Measurements from ENCODE around the gene BEND6. TPM values are rescaled to one million over a fixed set of nuclear protein-coding genes. Genes with fewer than 3 reads are reported as not detected.

The BEND6 gene
- polyA plus RNA-seq, 1 donor from 2014 or later: 8.6 TPM

- no peak overlapping the region for H3K4me3 ChIP-seq (ENCODE audit: low read length)
- H3K9me2 ChIP-seq (ENCODE audit: insufficient read depth, low read length): no peaks in the 10 kb centered on the region
- TF ChIP-seq EZH2 (IDR thresholded peaks at IDR 0.05; ENCODE audit: borderline replicate concordance, insufficient read depth, low read length, poor library complexity, severe bottlenecking): no peak
- TF ChIP-seq MXI1 (conservative IDR thresholded peaks at IDR 0.05; ENCODE audit: poor library complexity, severe bottlenecking): no peak
- TF ChIP-seq RAD21 (conservative IDR thresholded peaks at IDR 0.05): no peak
- TF ChIP-seq, protein P1, sequence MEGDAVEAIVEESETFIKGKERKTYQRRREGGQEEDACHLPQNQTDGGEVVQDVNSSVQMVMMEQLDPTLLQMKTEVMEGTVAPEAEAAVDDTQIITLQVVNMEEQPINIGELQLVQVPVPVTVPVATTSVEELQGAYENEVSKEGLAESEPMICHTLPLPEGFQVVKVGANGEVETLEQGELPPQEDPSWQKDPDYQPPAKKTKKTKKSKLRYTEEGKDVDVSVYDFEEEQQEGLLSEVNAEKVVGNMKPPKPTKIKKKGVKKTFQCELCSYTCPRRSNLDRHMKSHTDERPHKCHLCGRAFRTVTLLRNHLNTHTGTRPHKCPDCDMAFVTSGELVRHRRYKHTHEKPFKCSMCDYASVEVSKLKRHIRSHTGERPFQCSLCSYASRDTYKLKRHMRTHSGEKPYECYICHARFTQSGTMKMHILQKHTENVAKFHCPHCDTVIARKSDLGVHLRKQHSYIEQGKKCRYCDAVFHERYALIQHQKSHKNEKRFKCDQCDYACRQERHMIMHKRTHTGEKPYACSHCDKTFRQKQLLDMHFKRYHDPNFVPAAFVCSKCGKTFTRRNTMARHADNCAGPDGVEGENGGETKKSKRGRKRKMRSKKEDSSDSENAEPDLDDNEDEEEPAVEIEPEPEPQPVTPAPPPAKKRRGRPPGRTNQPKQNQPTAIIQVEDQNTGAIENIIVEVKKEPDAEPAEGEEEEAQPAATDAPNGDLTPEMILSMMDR (IDR thresholded peaks at IDR 0.05; ENCODE audit: poor library complexity, severe bottlenecking): no peak
- TF ChIP-seq EP300 (conservative IDR thresholded peaks at IDR 0.05; ENCODE audit: poor library complexity, severe bottlenecking): no peak
- no peak for TF ChIP-seq SMC3 (conservative IDR thresholded peaks at IDR 0.05; ENCODE audit: poor library complexity)
- TF ChIP-seq, protein P2, sequence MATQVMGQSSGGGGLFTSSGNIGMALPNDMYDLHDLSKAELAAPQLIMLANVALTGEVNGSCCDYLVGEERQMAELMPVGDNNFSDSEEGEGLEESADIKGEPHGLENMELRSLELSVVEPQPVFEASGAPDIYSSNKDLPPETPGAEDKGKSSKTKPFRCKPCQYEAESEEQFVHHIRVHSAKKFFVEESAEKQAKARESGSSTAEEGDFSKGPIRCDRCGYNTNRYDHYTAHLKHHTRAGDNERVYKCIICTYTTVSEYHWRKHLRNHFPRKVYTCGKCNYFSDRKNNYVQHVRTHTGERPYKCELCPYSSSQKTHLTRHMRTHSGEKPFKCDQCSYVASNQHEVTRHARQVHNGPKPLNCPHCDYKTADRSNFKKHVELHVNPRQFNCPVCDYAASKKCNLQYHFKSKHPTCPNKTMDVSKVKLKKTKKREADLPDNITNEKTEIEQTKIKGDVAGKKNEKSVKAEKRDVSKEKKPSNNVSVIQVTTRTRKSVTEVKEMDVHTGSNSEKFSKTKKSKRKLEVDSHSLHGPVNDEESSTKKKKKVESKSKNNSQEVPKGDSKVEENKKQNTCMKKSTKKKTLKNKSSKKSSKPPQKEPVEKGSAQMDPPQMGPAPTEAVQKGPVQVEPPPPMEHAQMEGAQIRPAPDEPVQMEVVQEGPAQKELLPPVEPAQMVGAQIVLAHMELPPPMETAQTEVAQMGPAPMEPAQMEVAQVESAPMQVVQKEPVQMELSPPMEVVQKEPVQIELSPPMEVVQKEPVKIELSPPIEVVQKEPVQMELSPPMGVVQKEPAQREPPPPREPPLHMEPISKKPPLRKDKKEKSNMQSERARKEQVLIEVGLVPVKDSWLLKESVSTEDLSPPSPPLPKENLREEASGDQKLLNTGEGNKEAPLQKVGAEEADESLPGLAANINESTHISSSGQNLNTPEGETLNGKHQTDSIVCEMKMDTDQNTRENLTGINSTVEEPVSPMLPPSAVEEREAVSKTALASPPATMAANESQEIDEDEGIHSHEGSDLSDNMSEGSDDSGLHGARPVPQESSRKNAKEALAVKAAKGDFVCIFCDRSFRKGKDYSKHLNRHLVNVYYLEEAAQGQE (IDR thresholded peaks at IDR 0.05; ENCODE audit: borderline replicate concordance): no peak
- TF ChIP-seq TAF1 (IDR thresholded peaks at IDR 0.05; ENCODE audit: low read depth): no peak
- no peak for TF ChIP-seq POLR2AphosphoS5 (IDR thresholded peaks at IDR 0.05)
- no peaks in the 10 kb centered on the region for H3K9me3 ChIP-seq (ENCODE audit: low read length)
- H2AFZ ChIP-seq (ENCODE audit: low read depth, low read length): no peak overlapping the region
- H3K27ac ChIP-seq (ENCODE audit: low read length): no peak overlapping the region
- no peak overlapping the region for H3K4me2 ChIP-seq (ENCODE audit: low read length)
- H4K20me1 ChIP-seq (ENCODE audit: insufficient read depth): no peaks in the 10 kb centered on the region
- H3K36me3 ChIP-seq (ENCODE audit: insufficient read depth, low read length): no peaks in the 10 kb centered on the region
- no peak overlapping the region for H3K9ac ChIP-seq (ENCODE audit: low read length)
- no peaks in the 10 kb centered on the region for H3K79me2 ChIP-seq (replicated peaks; ENCODE audit: insufficient read depth, low read length)
- no peaks in the 10 kb centered on the region for H3K27me3 ChIP-seq (ENCODE audit: insufficient read depth, low read depth, low read length)
- H3F3A ChIP-seq (ENCODE audit: insufficient read depth, low read length, poor library complexity, severe bottlenecking): no peaks in the 10 kb centered on the region
These were observed 18.4 kb upstream of the BEND6 start for GRCh38 chr6:56936466-56936865.

DNA sequence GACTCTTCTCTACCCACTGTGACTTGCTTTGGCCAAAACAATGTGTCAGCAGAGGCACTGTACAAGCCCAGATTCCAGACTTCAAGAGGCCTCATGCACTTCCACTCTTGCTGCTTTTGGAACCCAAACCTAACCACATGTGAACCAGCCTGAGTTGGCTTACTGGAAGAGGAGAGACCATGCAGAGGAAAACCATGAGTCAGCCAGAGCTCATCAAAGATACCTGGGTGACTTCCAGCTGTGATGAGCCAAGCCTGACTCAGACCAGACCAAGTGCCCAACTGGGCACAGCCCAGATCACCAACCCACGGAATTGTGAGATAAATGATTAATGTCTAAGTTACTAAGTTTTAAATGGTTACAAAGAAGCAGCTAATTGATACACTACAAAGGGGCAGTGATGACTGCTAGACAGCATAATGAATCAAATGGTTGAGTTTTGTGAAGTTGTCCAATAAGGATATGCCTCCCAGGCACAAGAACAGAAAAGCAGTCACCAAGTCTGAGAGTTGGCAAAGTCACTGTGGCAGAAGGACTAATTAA, 16.2 kb upstream of the BEND6 start:
- H2AFZ ChIP-seq (ENCODE audit: low read depth, low read length): no peak overlapping the region
- no peak overlapping the region for H3K27ac ChIP-seq (ENCODE audit: low read length)
- no peaks in the 10 kb centered on the region for H3K9me3 ChIP-seq (ENCODE audit: low read length)
- H3K4me3 ChIP-seq (ENCODE audit: low read length): no peak overlapping the region
- H3K9me2 ChIP-seq (ENCODE audit: insufficient read depth, low read length): no peaks in the 10 kb centered on the region
- no peaks in the 10 kb centered on the region for H3K27me3 ChIP-seq (ENCODE audit: insufficient read depth, low read depth, low read length)
- H4K20me1 ChIP-seq (ENCODE audit: insufficient read depth): no peaks in the 10 kb centered on the region
- TF ChIP-seq SMC3 (conservative IDR thresholded peaks at IDR 0.05; ENCODE audit: poor library complexity): no peak
- TF ChIP-seq, protein P1 (IDR thresholded peaks at IDR 0.05; ENCODE audit: poor library complexity, severe bottlenecking): no peak
- TF ChIP-seq EZH2 (IDR thresholded peaks at IDR 0.05; ENCODE audit: borderline replicate concordance, insufficient read depth, low read length, poor library complexity, severe bottlenecking): no peak
- no peak for TF ChIP-seq EP300 (conservative IDR thresholded peaks at IDR 0.05; ENCODE audit: poor library complexity, severe bottlenecking)
- TF ChIP-seq, protein P2 (IDR thresholded peaks at IDR 0.05; ENCODE audit: borderline replicate concordance): no peak
- no peaks in the 10 kb centered on the region for H3K79me2 ChIP-seq (replicated peaks; ENCODE audit: insufficient read depth, low read length)
- no peak overlapping the region for H3K9ac ChIP-seq (ENCODE audit: low read length)
- H3K36me3 ChIP-seq (ENCODE audit: insufficient read depth, low read length): no peaks in the 10 kb centered on the region
- H3K4me2 ChIP-seq (ENCODE audit: low read length): no peak overlapping the region
- no peaks in the 10 kb centered on the region for H3F3A ChIP-seq (ENCODE audit: insufficient read depth, low read length, poor library complexity, severe bottlenecking)

Data from neural cell (in vitro differentiated cells).